NCI-H1694 treated with DMSO at 0.1 percent for 48 hours (cell line): ENCODE measurements around the gene VWA7.

Source experiments
- DNase-seq: peaks from one replicate; lab custom pipeline; 2025; lab: John Stamatoyannopoulos, UW

VWA7 gene

GRCh38 chr6:31729979-31730630 is 47.0 kb downstream of the VWA7 start:
- no peak for DNase-seq

GRCh38 chr6:31729515-31729978 is 47.6 kb downstream of the VWA7 start:
- DNase-seq = peak; percentile 35

GRCh38 chr6:31728767-31729514 is 48.2 kb downstream of the VWA7 start, which contains the start of gene DDAH2:
Gene DDAH2 (minus strand): TSS chr6:31729299. CDS start chr6:31729161, 138 bp downstream.
- no peak for DNase-seq

- DNase-seq = no peak
Measured at GRCh38 chr6:31727717-31728671, 49.1 kb downstream of the VWA7 start.

- DNase-seq = no peak
Measured at GRCh38 chr6:31727034-31727716, 50.0 kb downstream of the VWA7 start.

- no peak for DNase-seq
Measured at GRCh38 chr6:31725502-31726350, 51.4 kb downstream of the VWA7 start.

- no peak for DNase-seq
Measured at GRCh38 chr6:31723980-31724691, 53.0 kb downstream of the VWA7 start.

- DNase-seq = no peak
Measured at GRCh38 chr6:31723245-31723979, 53.7 kb downstream of the VWA7 start, which contains the start of gene MPIG6B. Gene MPIG6B (plus strand): TSS chr6:31723373. CDS start chr6:31723384, 11 bp downstream.

- DNase-seq = no peak
Measured at GRCh38 chr6:31722173-31722572, 55.0 kb downstream of the VWA7 start.

- no peak for DNase-seq
Measured at GRCh38 chr6:31721351-31722020, 55.6 kb downstream of the VWA7 start, which contains the start of gene LY6G6C. Gene LY6G6C (minus strand): TSS chr6:31721746. CDS start chr6:31721679, 67 bp downstream.

GRCh38 chr6:31720196-31720770 is 56.8 kb downstream of the VWA7 start:
- DNase-seq = no peak

- no peak for DNase-seq
Measured at GRCh38 chr6:31719001-31719400, 58.1 kb downstream of the VWA7 start.

- no peak for DNase-seq
Measured at GRCh38 chr6:31718265-31718664, 58.9 kb downstream of the VWA7 start.

GRCh38 chr6:31717499-31718222 is 59.5 kb downstream of the VWA7 start:
- no peak for DNase-seq
